ENCODE results near the gene DPYSL5. TPM values are rescaled to one million over a fixed set of nuclear protein-coding genes. Genes with fewer than 3 reads are reported as not detected.

The DPYSL5 gene
- not detected in 2 replicates for total RNA-seq

GRCh38 chr2:26847655-26848335, at the start of gene DPYSL5:
TSS of gene DPYSL5 (plus strand) at chr2:26848132. CDS start at chr2:26898500, 50,368 bp downstream.

GRCh38 chr2:26970244-26970927, 122.5 kb downstream of the DPYSL5 start, which contains the start of gene MAPRE3:
TSS of gene MAPRE3 (plus strand) at chr2:26970637. CDS start at chr2:27022219, 51,582 bp downstream.

Other genes starting within 250 kb of the DPYSL5 start
- gene CIB4, start 206.8 kb upstream of the DPYSL5 start, total RNA-seq: not detected in 2 replicates
- gene KCNK3, start 155.4 kb upstream of the DPYSL5 start, total RNA-seq: 0.44 TPM in 1 of 2 replicates, not detected in the other
- gene SLC35F6, start 83.8 kb upstream of the DPYSL5 start, total RNA-seq: 25.3 and 36.1 TPM in 2 replicates
- 7.7 and 32.9 TPM in 2 replicates for gene CENPA, start 62.1 kb upstream of the DPYSL5 start, total RNA-seq
- gene MAPRE3, start 122.5 kb downstream of the DPYSL5 start, total RNA-seq: 6.6 and 8.4 TPM in 2 replicates
- 38.7 and 45.9 TPM in 2 replicates for gene TMEM214, start 184.8 kb downstream of the DPYSL5 start, total RNA-seq
- 21.2 and 23.9 TPM in 2 replicates for gene AGBL5, start 203.5 kb downstream of the DPYSL5 start, total RNA-seq
- 224 and 453 TPM in 2 replicates for gene OST4, start 223.5 kb downstream of the DPYSL5 start, total RNA-seq
- 196 and 328 TPM in 2 replicates for gene EMILIN1, start 230.5 kb downstream of the DPYSL5 start, total RNA-seq
- gene KHK, start 238.6 kb downstream of the DPYSL5 start, total RNA-seq: 1.2 and 3.1 TPM in 2 replicates

Measured in uterine smooth muscle cell (primary cell).